ENCODE data around the gene ABHD8.

Gene ABHD8, protein sequence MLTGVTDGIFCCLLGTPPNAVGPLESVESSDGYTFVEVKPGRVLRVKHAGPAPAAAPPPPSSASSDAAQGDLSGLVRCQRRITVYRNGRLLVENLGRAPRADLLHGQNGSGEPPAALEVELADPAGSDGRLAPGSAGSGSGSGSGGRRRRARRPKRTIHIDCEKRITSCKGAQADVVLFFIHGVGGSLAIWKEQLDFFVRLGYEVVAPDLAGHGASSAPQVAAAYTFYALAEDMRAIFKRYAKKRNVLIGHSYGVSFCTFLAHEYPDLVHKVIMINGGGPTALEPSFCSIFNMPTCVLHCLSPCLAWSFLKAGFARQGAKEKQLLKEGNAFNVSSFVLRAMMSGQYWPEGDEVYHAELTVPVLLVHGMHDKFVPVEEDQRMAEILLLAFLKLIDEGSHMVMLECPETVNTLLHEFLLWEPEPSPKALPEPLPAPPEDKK

GRCh38 chr19:17303167-17303939 lies at the start of gene ABHD8:
ABHD8 (minus strand) TSS chr19:17303425; CDS start chr19:17301616, 1,809 bp downstream.
- DNase-seq (ENCODE audit: low read depth) = peak; percentile 88

GRCh38 chr19:17352608-17353280 lies 49.5 kb upstream of the ABHD8 start:
- no peak for DNase-seq (ENCODE audit: low read depth)

DNA sequence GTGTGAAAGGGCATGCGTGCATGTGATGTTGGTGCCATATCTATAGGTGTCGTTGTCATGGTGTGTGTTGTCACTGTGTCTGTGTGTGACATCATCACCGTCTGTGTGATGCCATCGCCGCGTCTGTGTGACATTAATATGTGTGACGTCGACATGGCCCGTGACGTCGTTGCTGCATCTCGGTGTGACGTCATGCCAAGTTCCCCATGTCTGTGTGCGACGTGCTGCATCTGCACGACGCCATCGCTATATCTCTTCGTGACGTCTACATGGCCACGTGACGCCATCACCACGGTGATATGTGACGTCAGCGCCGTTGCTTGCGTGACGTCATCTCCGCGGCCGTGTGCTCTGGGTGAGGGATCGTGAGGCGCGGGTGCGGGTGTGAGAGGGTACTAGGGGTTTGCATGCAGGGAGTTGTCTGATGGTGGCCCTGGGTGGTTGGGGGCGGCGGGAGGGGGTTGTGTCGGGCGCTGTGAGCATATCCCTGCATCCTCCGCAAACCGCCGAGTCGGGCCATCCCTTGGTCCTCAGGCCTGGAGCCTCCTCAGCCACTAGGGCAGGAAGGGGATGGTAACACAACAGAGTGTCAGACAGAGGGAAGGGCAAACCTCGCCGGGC lies 48.7 kb upstream of the ABHD8 start:
- no peak for DNase-seq (ENCODE audit: low read depth)

GRCh38 chr19:17348700-17349099 lies 45.5 kb upstream of the ABHD8 start:
- DNase-seq (ENCODE audit: low read depth) = no peak

- DNase-seq (ENCODE audit: low read depth) = no peak
These were observed 44.7 kb upstream of the ABHD8 start for GRCh38 chr19:17347877-17348276.

DNA sequence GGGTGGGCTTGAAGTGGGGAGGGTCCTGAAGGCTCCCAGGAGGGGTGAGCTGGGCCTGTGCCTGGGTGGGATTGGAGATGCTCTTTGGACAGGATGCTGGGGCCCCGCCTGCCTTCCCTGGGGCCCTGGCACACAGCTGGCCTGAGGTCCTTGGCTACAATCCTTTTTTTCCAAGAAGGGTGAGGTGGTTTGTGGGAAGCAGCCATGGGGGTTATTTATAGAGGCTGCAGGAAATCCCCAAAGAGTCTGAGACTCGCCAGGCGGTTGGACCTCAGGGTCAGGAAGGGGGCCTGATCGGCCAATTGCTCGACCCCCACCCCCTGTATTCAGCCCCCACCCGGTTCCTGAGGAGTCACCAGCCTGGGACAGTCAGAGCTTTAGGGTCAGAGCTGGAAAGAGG lies 44.1 kb upstream of the ABHD8 start:
- DNase-seq (ENCODE audit: low read depth) = no peak

DNA sequence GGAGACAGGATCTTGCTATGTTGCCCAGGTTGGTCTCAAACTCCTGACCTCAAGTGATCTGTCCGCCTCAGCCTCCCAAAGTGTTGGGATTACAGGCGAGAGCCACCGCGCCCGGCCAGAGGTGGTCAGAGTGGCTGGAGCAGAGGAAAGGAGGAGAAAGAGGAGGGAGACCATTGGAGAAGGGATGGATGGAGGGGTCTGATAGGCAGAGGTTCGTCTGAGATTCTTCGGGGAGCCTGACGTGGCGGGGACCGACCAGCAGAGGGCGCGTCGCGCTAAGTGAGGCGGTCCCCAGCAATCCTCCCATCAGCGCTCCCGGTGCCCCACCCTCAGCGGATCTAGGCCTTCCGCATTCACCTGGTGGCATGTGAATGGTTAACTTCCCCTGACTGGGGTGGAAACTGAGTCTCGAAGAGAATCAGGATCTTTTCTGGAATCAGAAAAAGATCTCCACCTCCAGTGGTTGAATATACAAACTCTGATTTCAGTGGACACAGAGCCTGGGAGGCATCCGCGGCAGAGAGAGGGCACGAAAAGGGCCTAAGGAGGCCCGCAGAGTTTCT lies 43.0 kb upstream of the ABHD8 start:
- no peak for DNase-seq (ENCODE audit: low read depth)

DNA sequence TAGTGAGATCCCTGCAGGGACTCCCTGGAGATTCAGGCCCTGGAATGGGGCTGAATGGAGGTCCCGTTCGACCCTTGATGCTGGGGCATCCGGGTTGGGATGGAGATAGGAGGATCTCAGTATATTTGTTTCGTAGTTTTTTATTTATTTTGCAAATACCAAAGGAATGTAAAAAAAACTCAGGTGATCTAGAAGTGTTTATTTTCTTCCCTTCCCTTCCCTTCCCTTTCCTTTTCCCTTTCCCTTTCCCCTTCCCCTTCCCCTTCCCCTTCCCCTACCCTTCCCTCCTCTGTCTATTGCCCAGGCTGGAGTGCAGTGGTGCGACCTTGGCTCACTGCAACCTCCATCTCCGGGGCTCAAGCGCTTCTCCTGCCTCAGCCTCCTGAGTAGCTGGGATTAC lies 38.6 kb upstream of the ABHD8 start:
- DNase-seq (ENCODE audit: low read depth) = no peak

GRCh38 chr19:17341386-17341785 lies 38.2 kb upstream of the ABHD8 start:
- DNase-seq (ENCODE audit: low read depth) = no peak

GRCh38 chr19:17340871-17341357 lies 37.7 kb upstream of the ABHD8 start:
- DNase-seq (ENCODE audit: low read depth) = no peak

- DNase-seq (ENCODE audit: low read depth) = no peak
These were observed 37.2 kb upstream of the ABHD8 start for GRCh38 chr19:17340302-17340870.

DNA sequence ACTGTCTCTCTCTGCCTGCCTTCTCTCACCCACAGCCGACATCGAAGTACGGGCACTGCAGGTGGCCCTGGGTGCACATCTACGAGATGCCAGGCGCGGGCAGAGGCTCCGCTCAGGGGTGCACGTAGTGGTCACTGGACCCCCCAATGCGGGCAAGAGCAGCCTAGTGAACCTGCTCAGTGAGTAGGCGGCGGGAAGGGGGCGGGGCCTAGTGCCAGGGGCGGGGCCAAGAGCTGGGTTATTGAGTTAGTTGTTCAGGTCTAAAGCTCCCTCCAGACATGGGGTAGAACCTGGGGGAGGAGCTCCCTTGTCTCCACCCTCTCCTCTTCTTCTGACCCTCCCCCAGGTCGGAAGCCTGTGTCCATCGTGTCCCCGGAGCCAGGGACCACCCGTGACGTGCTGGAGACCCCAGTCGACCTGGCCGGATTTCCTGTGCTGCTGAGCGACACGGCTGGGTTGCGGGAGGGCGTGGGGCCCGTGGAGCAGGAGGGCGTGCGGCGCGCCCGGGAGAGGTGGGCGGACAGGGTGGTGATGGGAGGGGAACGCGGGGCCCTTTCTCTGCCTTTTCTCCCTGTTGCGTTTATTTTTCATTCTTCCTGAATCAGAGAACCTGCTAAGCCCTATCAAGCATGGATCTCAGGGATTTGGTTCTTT lies 36.0 kb upstream of the ABHD8 start:
- no peak for DNase-seq (ENCODE audit: low read depth)

- no peak for DNase-seq (ENCODE audit: low read depth)
These were observed 35.3 kb upstream of the ABHD8 start for GRCh38 chr19:17338433-17339078.

- no peak for DNase-seq (ENCODE audit: low read depth)
These were observed 34.6 kb upstream of the ABHD8 start for GRCh38 chr19:17337675-17338432.

- peak; percentile 95 for DNase-seq (ENCODE audit: low read depth)
These were observed 33.8 kb upstream of the ABHD8 start, which contains the start of gene GTPBP3 for GRCh38 chr19:17336872-17337674. GTPBP3 (plus strand) TSS chr19:17337553; CDS start chr19:17337612, 59 bp downstream.

- no peak for DNase-seq (ENCODE audit: low read depth)
These were observed 32.4 kb upstream of the ABHD8 start for GRCh38 chr19:17335575-17335974.

- DNase-seq (ENCODE audit: low read depth) = peak; percentile 97
These were observed 31.5 kb upstream of the ABHD8 start, which contains the start of gene ANO8 for GRCh38 chr19:17334414-17335409. ANO8 (minus strand) TSS chr19:17334855; CDS start chr19:17334670, 185 bp downstream.

Data from GM04504 (cell line).